Panc1 (cell line): ENCODE results near the gene ELOA.

Source experiments
- CTCF ChIP-seq: fragments of 450-650 bp; IDR thresholded peaks from 2 replicates; pipeline ENCODE4 v1.5.1; 2017; ENCODE audit warnings: mild to moderate bottlenecking
- POLR2AphosphoS5 ChIP-seq: IDR thresholded peaks from 2 replicates; pipeline ENCODE4 v1.6.1; 2012; ENCODE audit warnings: mild to moderate bottlenecking, low read depth, low read length, moderate library complexity

DNA sequence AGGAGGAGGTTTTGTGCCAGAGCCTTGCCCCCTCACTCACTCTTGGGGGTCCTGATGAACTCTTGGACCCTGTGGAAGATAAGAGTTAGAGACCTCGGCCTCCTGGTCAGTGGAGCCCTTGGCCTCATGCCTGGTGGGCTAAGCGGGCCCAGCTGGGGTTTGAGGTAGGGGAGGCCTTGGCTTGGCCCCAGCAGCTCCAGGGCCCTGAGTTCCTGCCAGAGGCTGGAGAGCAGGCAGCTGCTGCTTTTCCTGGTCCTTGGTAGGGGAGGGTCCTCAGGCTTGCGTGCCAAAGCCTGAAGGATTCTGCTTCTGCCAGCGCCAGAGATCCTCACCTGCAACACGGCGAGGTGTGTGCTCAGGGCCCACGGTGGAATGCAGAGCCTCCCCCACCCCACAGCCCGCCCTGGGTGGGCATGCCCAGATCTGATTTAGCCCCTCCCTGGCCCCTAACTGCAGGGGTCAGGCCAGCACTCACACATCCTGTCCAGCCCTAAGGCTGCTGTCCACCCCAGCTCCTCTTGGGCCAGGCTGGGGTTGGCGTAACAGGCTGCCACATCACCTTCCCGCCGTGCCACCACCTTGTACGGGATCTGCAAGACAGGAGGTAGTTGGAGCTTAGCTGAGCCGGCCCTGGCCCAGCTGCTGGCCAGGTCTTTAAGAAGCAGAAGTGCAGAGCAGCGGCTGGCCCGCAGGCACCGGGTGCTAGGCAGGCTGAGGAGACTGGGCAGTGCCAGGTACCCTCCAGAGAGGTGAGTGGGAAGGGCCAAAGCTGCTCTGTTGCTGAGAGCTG is 52.6 kb downstream of the ELOA start:
- TF ChIP-seq CTCF, result no peak
- TF ChIP-seq POLR2AphosphoS5, result no peak
